Hematopoietic multipotent progenitor cell (in vitro differentiated cells): ENCODE results near the gene SPX. TPM values are rescaled to one million over a fixed set of nuclear protein-coding genes. Genes with fewer than 3 reads are reported as not detected.
A peak's percentile ranks its signal among the peaks of the same experiment; 100 is the strongest.

Source experiments
- DNase-seq, 3 donors: peaks; one replicate each; pipeline ENCODE4 v3.0.0-alpha.2; 2011 to 2015; ENCODE audit warnings: low read depth in 2 of 3, low spot score in 2 of 3
- total RNA-seq: library from RNA; depleted of rRNA; stranded (reverse); fragments of >200 nt; gene quantifications from one replicate; pipeline ENCODE4 v1.2.3, GENCODE V29; 2012

SPX gene
- total RNA-seq, 1 donor, result under 0.01 TPM

DNA sequence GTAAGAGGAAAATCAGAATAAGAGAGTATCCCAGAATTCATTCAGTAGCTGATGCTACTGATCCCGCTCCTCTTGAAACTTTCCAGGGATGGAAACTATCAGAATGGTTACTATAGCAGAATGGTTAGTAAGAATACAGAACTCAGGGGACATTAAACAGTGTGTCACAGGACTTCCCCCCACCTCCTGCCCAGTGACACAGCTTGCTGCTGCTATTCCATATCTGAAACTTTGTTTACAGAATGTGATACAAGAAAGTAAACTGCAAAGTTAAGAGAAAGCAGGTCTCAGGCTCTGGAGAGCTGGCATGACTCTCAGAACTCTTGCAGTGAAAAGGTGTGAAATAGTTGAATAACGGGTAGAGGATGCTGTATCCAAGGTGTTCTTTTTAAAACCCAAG is 3.4 kb downstream of the SPX start:
- DNase-seq, result no peak

DNA sequence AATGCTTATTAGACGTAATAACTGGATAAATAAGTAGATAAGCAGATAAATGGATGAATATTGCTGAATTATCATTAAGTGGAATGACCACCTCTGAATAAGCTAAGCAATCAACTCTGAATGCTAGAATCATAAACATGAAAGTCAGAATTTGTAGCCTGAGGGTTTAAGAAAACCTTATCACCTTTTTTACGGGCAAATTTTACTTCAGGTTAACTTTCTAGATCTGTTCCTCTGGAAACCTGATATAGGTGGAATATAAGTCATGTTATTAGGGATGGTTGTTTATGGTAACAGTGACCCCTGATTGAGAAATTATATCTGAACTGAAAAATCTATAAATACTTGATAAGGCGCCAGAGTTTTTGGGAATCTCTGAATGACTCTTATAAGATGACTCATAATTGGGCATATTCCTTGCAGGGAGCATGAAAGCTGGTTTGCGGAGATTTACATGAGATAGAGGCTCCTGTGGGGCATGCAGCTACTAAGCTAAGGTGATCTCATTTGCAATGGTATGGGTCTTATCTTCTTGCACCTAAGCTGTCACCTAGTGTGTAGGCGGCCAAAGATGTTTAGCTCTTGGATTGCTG is 12.1 kb downstream of the SPX start:
- no peak for DNase-seq

DNA sequence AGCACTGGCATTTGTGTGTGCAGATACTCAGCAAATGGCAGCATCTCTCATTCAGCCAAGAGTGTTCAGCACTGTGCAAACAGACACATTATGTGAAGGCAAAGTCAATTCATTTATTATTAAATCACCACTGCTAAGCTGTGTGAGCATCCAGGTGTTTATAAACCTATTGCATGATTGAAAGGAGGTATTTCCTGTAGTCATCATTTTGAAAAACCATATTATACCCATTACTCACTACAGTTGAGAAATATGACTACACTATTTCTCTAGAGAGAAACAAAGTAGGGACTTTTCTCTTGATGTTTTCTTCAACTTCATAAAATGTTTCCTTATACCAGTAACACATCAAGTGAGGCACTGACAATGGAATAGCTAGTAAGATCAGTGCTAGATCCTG is 13.7 kb downstream of the SPX start:
- DNase-seq, result no peak

DNA sequence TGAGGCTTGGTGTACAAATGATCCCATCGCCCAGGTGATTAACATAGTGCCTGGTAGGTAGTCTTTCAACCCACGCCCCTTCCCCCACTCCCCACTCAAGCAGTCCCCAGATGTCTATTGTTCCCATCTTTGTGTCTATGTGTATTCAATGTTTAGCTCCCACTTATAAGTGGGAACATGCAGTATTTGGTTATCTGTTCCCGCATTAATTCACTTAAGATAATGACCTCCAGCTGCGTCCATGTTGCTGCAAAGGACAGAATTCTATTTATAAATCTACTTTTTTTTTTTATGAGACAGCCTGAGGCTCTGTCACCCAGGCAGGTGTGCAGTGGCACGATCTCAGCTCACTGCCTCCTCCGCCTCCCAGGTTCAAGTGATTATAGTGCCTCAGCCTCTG is 15.7 kb downstream of the SPX start:
- no peak for DNase-seq

DNA sequence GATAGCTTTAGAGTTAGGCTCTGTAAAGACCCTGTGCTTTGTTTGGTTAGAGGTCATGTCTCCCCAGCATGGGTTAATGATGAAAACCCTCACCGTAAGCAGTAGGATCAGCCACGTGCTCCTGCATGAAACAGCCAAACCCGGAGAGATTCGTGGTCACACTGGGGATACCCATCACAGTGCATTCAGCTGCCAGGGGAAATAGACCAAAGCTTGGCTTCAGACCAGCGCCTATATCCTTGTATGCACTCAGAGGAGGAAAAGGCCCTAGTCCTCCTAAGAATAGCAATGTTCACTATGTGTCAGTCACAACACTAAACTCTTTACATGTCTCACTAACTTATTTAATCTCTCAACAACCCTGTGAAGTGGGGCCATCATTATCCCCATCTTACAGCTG is 16.3 kb downstream of the SPX start:
- peak in 1 of 3 donors; percentile 35 for DNase-seq

DNA sequence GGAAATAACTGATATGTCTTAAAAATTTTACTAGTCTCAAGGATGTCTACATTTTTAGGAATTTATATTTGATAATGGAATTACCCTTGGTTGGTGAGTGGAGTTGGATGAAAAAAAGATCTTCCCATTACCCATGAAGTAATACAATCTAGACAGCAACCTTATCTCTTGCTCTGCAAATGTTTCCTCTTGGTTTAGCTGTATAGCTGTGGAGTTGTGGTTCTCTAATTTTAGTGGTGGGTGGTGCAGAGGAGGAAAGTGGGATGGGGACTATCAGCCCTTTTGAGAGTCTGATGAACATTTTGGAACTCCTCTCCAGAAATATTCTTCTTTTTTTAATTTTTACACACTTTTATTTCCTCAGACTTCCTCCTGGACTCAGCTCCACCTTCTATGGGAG is 17.1 kb downstream of the SPX start:
- DNase-seq, result peak in 1 of 3 donors; percentile 47

DNA sequence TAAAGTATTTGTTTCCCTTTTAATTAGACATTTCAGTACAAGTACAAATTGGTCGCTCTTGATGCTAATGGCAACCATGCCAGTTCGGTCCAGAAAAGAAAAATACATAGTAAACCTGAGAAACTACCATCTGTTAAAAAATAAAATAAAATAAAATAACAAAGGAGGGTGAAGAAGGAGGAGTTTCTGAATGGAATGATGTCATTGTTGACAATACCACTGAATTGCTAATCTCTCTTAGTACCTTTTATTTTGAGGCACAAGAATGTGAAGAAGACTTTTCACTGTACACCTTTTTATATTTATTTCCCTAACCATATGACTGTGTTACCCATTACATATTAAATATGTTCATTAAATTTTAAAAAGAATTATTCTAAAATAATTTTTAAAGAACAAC is 19.5 kb downstream of the SPX start:
- no peak for DNase-seq

DNA sequence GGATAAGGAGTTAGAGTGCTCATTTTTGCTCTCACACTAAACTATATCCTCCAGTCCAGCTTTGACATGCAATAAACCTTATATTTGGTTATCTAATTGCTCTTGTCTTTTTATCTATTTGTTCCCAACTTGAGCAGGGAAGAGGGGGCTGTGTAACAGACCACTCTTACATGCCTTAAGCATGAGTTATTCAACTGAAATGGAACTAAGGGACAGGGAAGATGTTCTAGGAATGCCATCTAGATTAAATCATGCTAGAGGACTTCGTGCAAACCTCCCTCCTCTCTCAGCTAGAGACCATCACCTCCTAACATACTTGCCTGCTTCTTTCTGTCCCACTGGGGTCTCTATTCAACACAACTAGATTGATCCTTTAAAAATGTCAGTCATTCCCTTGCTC is 20.6 kb downstream of the SPX start:
- DNase-seq, result no peak

DNA sequence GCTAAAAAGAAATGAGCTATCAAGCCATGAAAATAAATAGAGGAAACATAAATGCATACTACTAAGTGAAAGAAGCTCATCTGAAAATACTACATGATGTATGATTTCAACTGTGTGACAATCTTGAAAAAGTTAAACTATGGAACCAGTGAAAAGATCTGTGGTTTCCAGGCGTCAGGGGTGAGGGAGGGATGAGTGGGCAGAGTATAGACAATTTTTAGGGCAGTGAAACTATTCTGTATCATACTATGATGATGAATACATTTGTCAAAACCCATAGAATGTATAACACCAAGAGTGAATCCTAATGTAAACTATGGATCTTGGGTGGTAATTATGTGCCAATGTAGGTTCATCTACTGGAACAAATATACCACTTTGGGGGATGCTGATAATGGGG is 21.3 kb downstream of the SPX start:
- no peak for DNase-seq

DNA sequence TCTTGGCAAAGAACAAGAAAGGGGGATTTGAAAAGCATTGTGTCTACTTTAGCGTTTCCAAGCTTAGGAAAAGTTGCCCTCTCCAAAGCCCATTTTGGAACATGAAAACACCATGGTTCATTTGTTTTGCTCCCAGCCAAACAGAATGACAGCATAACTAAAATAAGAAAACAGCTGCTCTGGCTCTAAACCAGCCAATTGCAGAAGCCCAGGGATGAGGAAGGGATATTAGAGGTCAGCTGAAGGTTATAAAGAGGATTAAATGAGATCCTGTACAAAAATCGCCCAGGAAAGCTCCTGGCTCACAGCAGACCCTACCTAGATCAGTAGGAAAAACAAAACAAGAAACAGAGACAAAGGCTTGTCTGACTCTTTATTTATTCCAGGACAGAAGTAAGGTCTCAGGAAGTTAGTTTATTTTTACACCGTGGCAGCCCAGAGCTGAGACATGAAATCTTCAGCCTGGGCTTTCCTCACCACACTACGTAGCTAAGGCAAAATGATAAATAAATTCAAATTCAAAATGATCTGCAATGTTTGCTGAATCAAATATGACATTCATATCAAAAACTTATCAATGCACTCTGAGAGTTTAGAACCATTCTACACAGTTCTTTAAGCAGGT is 25.9 kb downstream of the SPX start:
- no peak for DNase-seq

DNA sequence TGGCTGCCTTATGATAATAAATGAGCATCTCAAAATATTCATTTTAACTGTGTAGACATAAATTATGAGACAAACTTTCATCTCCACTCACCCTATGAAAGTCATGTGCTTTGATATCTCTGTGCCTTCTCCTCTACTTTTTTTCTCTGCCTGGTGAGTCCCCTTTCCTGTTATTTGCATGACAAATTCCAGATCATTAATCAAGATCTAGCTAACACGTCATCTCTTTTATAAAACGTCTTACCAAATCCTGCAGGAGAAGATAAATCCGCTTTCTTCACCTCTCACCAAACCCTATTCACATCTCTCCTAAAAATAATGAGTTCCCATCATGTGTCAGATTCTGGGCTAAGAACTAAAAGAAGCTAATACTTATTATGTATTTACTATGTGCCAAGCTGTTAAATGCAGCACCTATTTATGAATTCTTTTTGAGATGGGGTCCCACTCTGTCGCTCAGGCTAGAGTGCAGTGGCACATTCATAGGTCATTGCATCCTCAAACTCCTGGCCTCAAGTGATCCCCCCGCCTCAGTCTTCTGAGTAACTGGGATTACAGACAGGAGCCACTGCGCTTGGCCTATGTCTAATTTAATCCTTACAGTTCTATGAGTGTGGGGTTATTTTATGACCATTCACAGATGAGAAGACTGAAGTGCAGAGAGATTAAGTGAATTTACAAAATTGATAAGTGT is 26.7 kb downstream of the SPX start:
- DNase-seq, result no peak

DNA sequence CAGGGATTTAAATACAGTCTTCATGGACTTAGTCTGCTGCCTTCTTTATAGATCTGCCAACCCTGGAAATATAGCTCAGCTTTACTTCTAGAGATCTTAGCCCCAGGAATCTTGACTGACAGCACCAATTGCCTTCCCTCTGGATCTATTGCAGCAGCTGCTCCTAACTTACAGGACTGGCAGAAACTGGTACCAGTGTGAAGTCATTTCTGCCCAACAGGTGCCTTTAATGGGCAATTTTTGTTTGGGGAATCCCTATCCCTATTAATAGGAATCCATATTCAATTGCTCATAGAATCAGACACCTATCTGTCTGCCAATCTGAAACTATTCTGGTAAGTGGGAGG is 27.2 kb downstream of the SPX start:
- no peak for DNase-seq

DNA sequence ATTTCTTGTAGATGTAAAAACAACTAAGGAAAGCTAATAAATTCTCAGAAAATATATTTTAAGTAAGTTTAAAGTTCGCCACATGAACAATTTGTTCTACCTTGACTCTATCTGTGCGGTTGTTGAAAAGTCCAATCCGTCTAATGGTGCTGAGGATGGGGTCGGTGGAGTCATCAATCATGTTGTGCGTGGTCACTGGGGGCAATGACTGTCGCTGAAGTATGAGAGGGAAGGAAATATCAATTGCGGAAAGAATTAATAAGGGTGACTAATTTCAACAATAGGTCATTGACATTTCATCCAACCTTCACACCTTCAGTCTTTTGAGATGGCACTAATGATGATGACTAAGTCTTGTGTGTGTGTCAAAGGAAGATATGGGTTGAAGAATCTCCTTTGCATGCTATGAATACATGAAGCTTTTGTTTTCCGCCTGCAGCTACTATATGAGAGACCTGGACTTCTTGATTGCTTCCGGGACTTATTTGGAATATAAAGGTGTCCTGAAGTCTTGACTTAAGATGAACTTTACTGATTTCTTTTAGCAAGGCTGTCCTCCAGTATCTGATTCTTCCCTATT is 32.1 kb downstream of the SPX start:
- DNase-seq, result no peak

DNA sequence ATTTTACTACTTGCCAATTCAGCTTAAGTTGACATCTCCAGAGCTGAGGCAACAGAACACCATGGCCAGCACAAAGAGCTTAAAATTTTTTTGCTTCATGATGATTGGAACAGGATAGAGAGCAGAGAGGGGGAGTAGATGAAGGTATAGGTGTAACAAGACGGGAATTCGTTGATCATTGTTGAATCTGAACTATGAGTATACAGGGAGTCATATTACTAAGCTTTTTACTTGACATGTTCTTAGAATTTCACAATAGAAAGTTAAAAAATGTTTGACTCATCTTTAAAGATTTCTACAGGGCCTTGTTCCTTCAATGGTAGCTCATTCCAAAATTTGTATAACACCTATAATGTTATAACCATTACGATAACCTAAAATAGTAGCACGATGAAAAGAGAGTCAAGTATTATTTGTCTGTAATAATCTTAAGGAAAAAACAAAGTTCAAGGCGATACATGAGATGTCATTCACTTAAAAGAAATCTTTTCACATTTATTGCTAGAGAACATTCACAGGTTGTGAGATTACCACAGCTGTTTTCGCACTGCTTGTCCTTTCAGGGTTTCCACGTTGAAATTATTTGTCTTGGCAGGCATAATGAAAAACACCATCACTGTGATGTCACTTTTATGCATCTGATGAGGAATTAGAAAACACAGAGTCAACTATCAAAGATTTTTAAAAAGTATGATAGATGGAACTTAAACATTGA is 33.9 kb downstream of the SPX start:
- no peak for DNase-seq

DNA sequence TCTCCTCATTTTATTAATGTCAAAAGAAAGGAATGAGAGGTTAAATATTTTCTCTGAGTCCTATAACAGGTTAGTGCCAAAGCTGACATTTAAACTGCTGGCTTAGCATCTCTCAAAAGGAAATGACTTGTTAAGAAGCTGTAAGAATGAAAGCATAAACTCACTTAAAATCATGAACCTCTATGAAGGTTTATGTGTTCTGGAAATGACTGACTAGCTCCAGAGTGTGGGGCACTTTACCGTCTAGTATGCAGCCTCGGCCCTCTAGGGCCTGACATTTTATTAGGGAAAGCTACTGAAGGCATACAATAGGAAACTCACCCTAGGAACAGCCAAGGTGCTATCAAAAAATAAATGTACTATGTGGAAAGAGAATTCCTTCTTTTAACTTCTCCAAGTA is 35.1 kb downstream of the SPX start:
- DNase-seq, result no peak

DNA sequence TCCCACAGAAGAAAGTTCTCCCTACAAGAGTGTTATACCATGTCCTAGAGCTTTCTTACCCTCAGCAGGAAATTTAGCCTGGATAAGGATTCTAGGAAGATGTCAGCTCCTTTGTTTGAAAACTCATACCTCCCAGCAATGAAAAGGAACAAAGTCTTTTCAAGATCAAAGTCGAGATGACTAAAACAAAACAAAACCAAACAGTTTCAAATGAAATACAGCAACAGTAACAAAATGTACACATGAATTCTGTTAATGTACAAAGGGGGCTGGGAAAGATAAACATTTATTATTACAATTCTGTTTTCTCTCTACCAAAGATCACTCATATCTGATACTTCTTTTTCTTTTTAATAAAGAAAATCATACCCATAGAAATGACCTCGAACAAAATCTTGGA is 36.8 kb downstream of the SPX start:
- no peak for DNase-seq

DNA sequence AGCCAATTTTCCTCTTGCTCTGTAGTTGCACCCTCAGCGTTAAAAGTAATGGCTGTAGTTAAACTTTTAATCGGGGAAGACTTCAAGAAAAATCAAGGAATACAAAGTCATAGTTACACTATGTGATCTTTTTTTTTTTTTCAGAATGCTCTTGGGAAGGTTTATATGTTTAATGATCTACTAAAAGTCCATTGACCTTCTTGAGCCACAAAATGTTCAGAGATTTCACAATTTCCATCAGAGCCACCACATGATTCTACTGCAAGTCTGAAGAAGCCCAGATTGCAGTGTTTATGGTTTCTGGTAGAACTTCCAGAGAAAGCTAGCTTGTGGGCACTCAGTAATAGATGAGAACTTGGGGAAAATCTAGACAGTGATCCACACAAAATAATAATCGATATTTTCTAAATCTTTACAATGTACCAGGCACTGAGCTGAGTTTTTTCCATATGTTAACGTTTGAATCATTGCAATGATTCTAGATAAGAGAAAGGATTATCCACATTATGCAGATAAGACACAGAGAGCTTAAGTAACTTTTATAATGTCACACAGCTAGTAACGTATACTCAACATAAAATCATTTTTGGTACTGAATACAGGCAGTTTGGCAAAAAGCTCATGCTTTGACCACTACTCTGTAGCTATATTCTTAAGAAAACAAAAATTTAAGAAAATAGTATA is 40.3 kb downstream of the SPX start:
- no peak for DNase-seq

DNA sequence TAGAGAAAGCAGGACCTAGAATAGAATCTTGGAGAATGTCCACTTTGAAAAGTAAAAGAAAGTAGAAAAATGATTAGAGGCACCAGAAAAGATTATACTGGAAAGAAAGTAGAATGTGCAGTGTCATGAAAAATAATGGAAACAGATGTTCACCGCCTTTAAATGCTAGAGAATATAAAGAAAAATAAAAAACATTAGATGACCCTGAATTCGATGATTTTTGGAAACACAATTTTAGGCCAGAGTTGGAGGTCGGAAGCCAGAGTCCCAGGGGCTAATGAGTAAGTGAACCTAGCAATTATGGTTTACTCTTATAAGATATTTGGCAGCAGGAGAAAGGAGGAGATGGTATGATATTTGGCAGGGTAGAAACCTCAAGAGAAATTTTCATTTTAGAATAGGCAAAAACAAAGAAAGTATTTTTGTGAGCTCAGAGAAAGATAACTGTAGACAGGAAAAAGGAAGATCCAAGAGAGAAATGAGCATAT is 40.9 kb downstream of the SPX start:
- no peak for DNase-seq

DNA sequence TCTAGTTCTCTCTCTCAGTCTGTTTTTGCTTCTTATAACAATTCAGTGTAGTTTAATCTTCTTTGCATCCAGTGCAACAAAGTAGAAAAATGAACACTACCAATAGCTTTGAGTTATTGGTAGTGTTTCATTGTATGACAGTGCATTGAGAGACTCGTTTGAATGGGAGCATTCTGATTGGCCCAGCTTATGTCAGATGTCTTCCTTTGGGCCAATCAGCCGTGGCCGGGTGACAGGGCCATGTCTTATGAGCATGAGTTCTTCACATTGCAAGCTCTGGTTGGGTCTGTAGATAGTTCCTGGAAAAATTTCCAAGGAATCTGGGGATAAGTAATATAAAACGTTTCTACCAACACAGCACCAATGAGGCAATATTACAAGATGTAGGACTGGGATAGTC is 42.0 kb downstream of the SPX start:
- DNase-seq, result no peak

DNA sequence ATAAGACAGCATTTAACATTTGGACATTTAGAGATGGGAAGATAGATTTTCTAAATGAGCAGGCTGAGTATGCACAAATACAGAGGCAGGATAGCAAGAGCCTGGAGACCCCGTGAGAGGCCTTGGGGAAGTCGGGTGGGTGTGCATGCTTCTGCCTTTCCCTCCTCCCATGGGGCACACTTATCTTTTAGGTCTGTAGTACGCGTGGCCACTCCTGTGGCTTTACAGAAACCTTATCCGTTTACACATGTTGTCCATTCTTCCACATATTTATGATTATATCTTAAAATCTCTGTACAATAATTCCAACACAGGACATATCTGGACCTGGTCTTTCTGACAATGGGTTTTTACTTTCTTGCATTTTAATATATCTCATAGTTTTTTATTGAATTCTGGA is 45.0 kb downstream of the SPX start:
- DNase-seq, result no peak
